Astrocyte (in vitro differentiated cells and primary cell): ENCODE results near the gene GALNT8.

ENCODE experiments used
- EZH2 ChIP-seq: IDR thresholded peaks from 2 replicates; pipeline ENCODE4 v1.6.1; 2012; ENCODE audit warnings: mild to moderate bottlenecking, low read length, inconsistent platforms; ENCODE audit not compliant: insufficient read depth
- TF ChIP-seq, protein P1 (sequence below): IDR thresholded peaks from 2 replicates; pipeline ENCODE4 v1.5.1; 2011; ENCODE audit warnings: low read depth, mild to moderate bottlenecking, inconsistent platforms, low read length, moderate library complexity; ENCODE audit not compliant: insufficient read depth

DNA sequence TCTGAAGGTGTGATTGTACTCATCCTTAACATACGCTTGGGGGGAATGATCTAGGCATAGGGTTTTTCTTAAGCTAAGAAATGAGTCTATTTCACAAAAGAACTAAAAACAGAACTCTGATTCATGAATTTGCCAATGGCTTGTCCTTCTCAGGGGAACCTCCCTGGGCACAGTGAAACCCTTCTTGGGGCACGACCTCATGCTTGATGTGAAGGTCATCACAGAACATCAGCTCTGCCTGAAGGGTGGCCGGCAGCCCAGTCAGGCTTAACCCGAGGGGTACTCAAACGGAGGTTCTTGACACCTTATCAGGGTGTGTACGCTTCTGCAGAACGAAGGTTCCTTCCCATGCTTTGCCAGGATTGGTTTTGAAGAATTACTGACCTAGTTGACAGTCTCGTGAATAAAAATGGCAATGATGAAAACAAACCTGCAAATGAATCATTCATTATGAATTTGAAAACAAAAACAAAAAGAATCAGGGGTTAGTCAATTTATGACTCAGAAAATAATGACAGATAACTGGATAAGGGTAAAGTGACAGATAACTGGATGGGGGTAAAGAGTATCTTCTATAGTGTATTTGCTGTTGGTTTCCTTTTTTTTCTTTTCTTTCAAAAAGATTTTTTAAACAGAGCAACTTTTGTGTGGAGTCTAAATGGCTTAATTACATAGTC, 86.4 kb downstream of the GALNT8 start:
- TF ChIP-seq, protein P1, sequence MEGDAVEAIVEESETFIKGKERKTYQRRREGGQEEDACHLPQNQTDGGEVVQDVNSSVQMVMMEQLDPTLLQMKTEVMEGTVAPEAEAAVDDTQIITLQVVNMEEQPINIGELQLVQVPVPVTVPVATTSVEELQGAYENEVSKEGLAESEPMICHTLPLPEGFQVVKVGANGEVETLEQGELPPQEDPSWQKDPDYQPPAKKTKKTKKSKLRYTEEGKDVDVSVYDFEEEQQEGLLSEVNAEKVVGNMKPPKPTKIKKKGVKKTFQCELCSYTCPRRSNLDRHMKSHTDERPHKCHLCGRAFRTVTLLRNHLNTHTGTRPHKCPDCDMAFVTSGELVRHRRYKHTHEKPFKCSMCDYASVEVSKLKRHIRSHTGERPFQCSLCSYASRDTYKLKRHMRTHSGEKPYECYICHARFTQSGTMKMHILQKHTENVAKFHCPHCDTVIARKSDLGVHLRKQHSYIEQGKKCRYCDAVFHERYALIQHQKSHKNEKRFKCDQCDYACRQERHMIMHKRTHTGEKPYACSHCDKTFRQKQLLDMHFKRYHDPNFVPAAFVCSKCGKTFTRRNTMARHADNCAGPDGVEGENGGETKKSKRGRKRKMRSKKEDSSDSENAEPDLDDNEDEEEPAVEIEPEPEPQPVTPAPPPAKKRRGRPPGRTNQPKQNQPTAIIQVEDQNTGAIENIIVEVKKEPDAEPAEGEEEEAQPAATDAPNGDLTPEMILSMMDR: no peak
- no peak for TF ChIP-seq EZH2
